Measurements from ENCODE around the gene NOC2L.

GRCh38 chr1:932173-932510 is 26.9 kb downstream of the NOC2L start:
- no peak for TF ChIP-seq ARNTL (CRISPR knock-in tag; IDR thresholded peaks at IDR 0.05; ENCODE audit: borderline replicate concordance, low read depth)
- no peak for TF ChIP-seq ISL1 (CRISPR knock-in tag; IDR thresholded peaks at IDR 0.05)
- no peak for TF ChIP-seq ZFP30 (CRISPR knock-in tag; IDR thresholded peaks at IDR 0.05)
- TF ChIP-seq PATZ1 (CRISPR knock-in tag; IDR thresholded peaks at IDR 0.05; ENCODE audit: borderline replicate concordance) = no peak
- TF ChIP-seq ZNF565 (CRISPR knock-in tag; conservative IDR thresholded peaks at IDR 0.05; ENCODE audit: low read depth) = no peak
- no peak for TF ChIP-seq ESRRG (CRISPR knock-in tag; IDR thresholded peaks at IDR 0.05)
- no peak for TF ChIP-seq PPARA (CRISPR knock-in tag; IDR thresholded peaks at IDR 0.05; ENCODE audit: borderline replicate concordance)
- TF ChIP-seq ZFP3 (CRISPR knock-in tag; IDR thresholded peaks at IDR 0.05) = no peak
- TF ChIP-seq GLIS3 (CRISPR knock-in tag; IDR thresholded peaks at IDR 0.05) = no peak
- TF ChIP-seq, protein P1, sequence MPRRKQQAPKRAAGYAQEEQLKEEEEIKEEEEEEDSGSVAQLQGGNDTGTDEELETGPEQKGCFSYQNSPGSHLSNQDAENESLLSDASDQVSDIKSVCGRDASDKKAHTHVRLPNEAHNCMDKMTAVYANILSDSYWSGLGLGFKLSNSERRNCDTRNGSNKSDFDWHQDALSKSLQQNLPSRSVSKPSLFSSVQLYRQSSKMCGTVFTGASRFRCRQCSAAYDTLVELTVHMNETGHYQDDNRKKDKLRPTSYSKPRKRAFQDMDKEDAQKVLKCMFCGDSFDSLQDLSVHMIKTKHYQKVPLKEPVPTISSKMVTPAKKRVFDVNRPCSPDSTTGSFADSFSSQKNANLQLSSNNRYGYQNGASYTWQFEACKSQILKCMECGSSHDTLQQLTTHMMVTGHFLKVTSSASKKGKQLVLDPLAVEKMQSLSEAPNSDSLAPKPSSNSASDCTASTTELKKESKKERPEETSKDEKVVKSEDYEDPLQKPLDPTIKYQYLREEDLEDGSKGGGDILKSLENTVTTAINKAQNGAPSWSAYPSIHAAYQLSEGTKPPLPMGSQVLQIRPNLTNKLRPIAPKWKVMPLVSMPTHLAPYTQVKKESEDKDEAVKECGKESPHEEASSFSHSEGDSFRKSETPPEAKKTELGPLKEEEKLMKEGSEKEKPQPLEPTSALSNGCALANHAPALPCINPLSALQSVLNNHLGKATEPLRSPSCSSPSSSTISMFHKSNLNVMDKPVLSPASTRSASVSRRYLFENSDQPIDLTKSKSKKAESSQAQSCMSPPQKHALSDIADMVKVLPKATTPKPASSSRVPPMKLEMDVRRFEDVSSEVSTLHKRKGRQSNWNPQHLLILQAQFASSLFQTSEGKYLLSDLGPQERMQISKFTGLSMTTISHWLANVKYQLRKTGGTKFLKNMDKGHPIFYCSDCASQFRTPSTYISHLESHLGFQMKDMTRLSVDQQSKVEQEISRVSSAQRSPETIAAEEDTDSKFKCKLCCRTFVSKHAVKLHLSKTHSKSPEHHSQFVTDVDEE (CRISPR knock-in tag; IDR thresholded peaks at IDR 0.05) = no peak
- no peak for TF ChIP-seq ZNF8 (CRISPR knock-in tag; IDR thresholded peaks at IDR 0.05)
- TF ChIP-seq ZC3H10 (CRISPR knock-in tag; IDR thresholded peaks at IDR 0.05) = no peak
- TF ChIP-seq, protein P2, sequence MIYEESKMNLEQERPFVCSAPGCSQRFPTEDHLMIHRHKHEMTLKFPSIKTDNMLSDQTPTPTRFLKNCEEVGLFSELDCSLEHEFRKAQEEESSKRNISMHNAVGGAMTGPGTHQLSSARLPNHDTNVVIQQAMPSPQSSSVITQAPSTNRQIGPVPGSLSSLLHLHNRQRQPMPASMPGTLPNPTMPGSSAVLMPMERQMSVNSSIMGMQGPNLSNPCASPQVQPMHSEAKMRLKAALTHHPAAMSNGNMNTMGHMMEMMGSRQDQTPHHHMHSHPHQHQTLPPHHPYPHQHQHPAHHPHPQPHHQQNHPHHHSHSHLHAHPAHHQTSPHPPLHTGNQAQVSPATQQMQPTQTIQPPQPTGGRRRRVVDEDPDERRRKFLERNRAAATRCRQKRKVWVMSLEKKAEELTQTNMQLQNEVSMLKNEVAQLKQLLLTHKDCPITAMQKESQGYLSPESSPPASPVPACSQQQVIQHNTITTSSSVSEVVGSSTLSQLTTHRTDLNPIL (CRISPR knock-in tag; IDR thresholded peaks at IDR 0.05; ENCODE audit: low read depth) = no peak

All from SK-N-SH treated with all-trans-retinoic acid at 6 μM for 48 hours (cell line).